ENCODE data around the gene ARMH3.

Gene ARMH3

GRCh38 chr10:101827919-101828600 lies 227.9 kb downstream of the ARMH3 start:
- WGBS, result 95% methylated on average over 10 of the region's 10 CpGs
- H3K4me3 ChIP-seq (ENCODE audit: low read length), result no peak overlapping the region
- H3K27me3 ChIP-seq (ENCODE audit: insufficient read depth, low read length), result no peaks in the 10 kb centered on the region
- peaks cover 2% of the 10 kb centered on the region; the same call in 1 of the 2 replicates for H3K36me3 ChIP-seq (ENCODE audit: insufficient read depth, low read length)
- H3K9me3 ChIP-seq (ENCODE audit: insufficient read depth, low read depth, low read length), result no peaks in the 10 kb centered on the region
- H3K9ac ChIP-seq (ENCODE audit: low read depth, low read length), result no peak overlapping the region
- H3K27ac ChIP-seq (ENCODE audit: low read depth, low read length), result no peak overlapping the region
- peaks cover 8% of the 10 kb centered on the region; the same call in 1 of the 2 replicates for H3K4me1 ChIP-seq (ENCODE audit: insufficient read depth, low read length)

- no peak overlapping the region for H3K4me3 ChIP-seq (ENCODE audit: low read length)
- H3K4me1 ChIP-seq (ENCODE audit: insufficient read depth, low read length), result peaks cover 8% of the 10 kb centered on the region; the same call in 1 of the 2 replicates
- H3K9ac ChIP-seq (ENCODE audit: low read depth, low read length), result no peak overlapping the region
- H3K9me3 ChIP-seq (ENCODE audit: insufficient read depth, low read depth, low read length), result no peaks in the 10 kb centered on the region
- H3K27me3 ChIP-seq (ENCODE audit: insufficient read depth, low read length), result no peaks in the 10 kb centered on the region
- no peak overlapping the region for H3K27ac ChIP-seq (ENCODE audit: low read depth, low read length)
- H3K36me3 ChIP-seq (ENCODE audit: insufficient read depth, low read length), result peaks cover 2% of the 10 kb centered on the region; the same call in 1 of the 2 replicates
- WGBS, result 93% methylated on average over 5 of the region's 5 CpGs
Observed at GRCh38 chr10:101826852-101827434, 229.0 kb downstream of the ARMH3 start.

- no peaks in the 10 kb centered on the region for H3K9me3 ChIP-seq (ENCODE audit: insufficient read depth, low read depth, low read length)
- no peak overlapping the region for H3K27ac ChIP-seq (ENCODE audit: low read depth, low read length)
- H3K4me1 ChIP-seq (ENCODE audit: insufficient read depth, low read length), result peaks cover 3% of the 10 kb centered on the region; the same call in 1 of the 2 replicates
- H3K9ac ChIP-seq (ENCODE audit: low read depth, low read length), result no peak overlapping the region
- H3K27me3 ChIP-seq (ENCODE audit: insufficient read depth, low read length), result no peaks in the 10 kb centered on the region
- WGBS, result 93% methylated on average over 2 of the region's 2 CpGs
- H3K4me3 ChIP-seq (ENCODE audit: low read length), result no peak overlapping the region
- H3K36me3 ChIP-seq (ENCODE audit: insufficient read depth, low read length), result peaks cover 2% of the 10 kb centered on the region; the same call in 1 of the 2 replicates
Observed at GRCh38 chr10:101824736-101825135, 231.2 kb downstream of the ARMH3 start.

- Histone ChIP-seq H3K9me3 (ENCODE audit: insufficient read depth, low read depth, low read length) (no peaks in the 10 kb centered on the region), H3K4me3 (ENCODE audit: low read length) (peak overlapping the region; percentile 95), H3K27me3 (ENCODE audit: insufficient read depth, low read length) (no peaks in the 10 kb centered on the region), H3K36me3 (ENCODE audit: insufficient read depth, low read length) (no peaks in the 10 kb centered on the region), H3K9ac (ENCODE audit: low read depth, low read length) (peak overlapping the region; percentile 47), H3K4me1 (ENCODE audit: insufficient read depth, low read length) (peaks cover 10% of the 10 kb centered on the region), H3K27ac (ENCODE audit: low read depth, low read length) (peak overlapping the region; percentile 73)
- 23% methylated on average over 14 of the region's 14 CpGs for WGBS
Observed at GRCh38 chr10:101818872-101819633, 236.9 kb downstream of the ARMH3 start.

- Histone ChIP-seq H3K9me3 (ENCODE audit: insufficient read depth, low read depth, low read length) (no peaks in the 10 kb centered on the region), H3K36me3 (ENCODE audit: insufficient read depth, low read length) (peaks cover 3% of the 10 kb centered on the region; the same call in 1 of the 2 replicates), H3K9ac (ENCODE audit: low read depth, low read length) (peak within 1 kb of the TSS; percentile 99), H3K27me3 (ENCODE audit: insufficient read depth, low read length) (no peaks in the 10 kb centered on the region), H3K4me1 (ENCODE audit: insufficient read depth, low read length) (peaks cover 13% of the 10 kb centered on the region), H3K27ac (ENCODE audit: low read depth, low read length) (peak within 1 kb of the TSS; percentile 94), H3K4me3 (ENCODE audit: low read length) (peak within 1 kb of the TSS; percentile 95)
- WGBS, result under 1% methylated on average over 47 of the region's 47 CpGs
Observed at GRCh38 chr10:101818119-101818871, 237.7 kb downstream of the ARMH3 start, which contains the start of gene OGA. Gene OGA, minus strand, starts transcription at chr10:101818444. Its CDS starts 422 bp downstream, at chr10:101818022.

GRCh38 chr10:101817337-101818118 lies 238.4 kb downstream of the ARMH3 start:
- no peaks in the 10 kb centered on the region for H3K9me3 ChIP-seq (ENCODE audit: insufficient read depth, low read depth, low read length)
- peaks cover 19% of the 10 kb centered on the region for H3K4me1 ChIP-seq (ENCODE audit: insufficient read depth, low read length)
- H3K4me3 ChIP-seq (ENCODE audit: low read length), result peak overlapping the region; percentile 95
- WGBS, result under 1% methylated on average over 43 of the region's 44 CpGs
- peak overlapping the region; percentile 99 for H3K9ac ChIP-seq (ENCODE audit: low read depth, low read length)
- no peaks in the 10 kb centered on the region for H3K27me3 ChIP-seq (ENCODE audit: insufficient read depth, low read length)
- peak overlapping the region; percentile 94 for H3K27ac ChIP-seq (ENCODE audit: low read depth, low read length)
- peaks cover 11% of the 10 kb centered on the region for H3K36me3 ChIP-seq (ENCODE audit: insufficient read depth, low read length)

GRCh38 chr10:101816913-101817336 lies 239.0 kb downstream of the ARMH3 start:
- Histone ChIP-seq H3K27ac (ENCODE audit: low read depth, low read length) (no peak overlapping the region), H3K9me3 (ENCODE audit: insufficient read depth, low read depth, low read length) (no peaks in the 10 kb centered on the region), H3K9ac (ENCODE audit: low read depth, low read length) (peak overlapping the region; percentile 99), H3K4me1 (ENCODE audit: insufficient read depth, low read length) (peaks cover 21% of the 10 kb centered on the region), H3K36me3 (ENCODE audit: insufficient read depth, low read length) (peaks cover 17% of the 10 kb centered on the region), H3K4me3 (ENCODE audit: low read length) (peak overlapping the region; percentile 95), H3K27me3 (ENCODE audit: insufficient read depth, low read length) (no peaks in the 10 kb centered on the region)
- WGBS, result 3% methylated on average over 14 of the region's 14 CpGs

GRCh38 chr10:101816376-101816775 lies 239.6 kb downstream of the ARMH3 start:
- no peak overlapping the region for H3K27ac ChIP-seq (ENCODE audit: low read depth, low read length)
- peak overlapping the region; percentile 99 for H3K9ac ChIP-seq (ENCODE audit: low read depth, low read length)
- no peaks in the 10 kb centered on the region for H3K27me3 ChIP-seq (ENCODE audit: insufficient read depth, low read length)
- H3K4me3 ChIP-seq (ENCODE audit: low read length), result peak overlapping the region; percentile 95
- no peaks in the 10 kb centered on the region for H3K9me3 ChIP-seq (ENCODE audit: insufficient read depth, low read depth, low read length)
- peaks cover 21% of the 10 kb centered on the region for H3K4me1 ChIP-seq (ENCODE audit: insufficient read depth, low read length)
- 3% methylated on average over 4 of the region's 5 CpGs for WGBS
- peaks cover 22% of the 10 kb centered on the region for H3K36me3 ChIP-seq (ENCODE audit: insufficient read depth, low read length)

GRCh38 chr10:101814466-101815071 lies 241.4 kb downstream of the ARMH3 start:
- no peak overlapping the region for H3K27ac ChIP-seq (ENCODE audit: low read depth, low read length)

GRCh38 chr10:101812606-101813005 lies 243.4 kb downstream of the ARMH3 start:
- H3K4me1 ChIP-seq (ENCODE audit: insufficient read depth, low read length), result peaks cover 21% of the 10 kb centered on the region
- H3K9me3 ChIP-seq (ENCODE audit: insufficient read depth, low read depth, low read length), result no peaks in the 10 kb centered on the region
- no peak overlapping the region for H3K27ac ChIP-seq (ENCODE audit: low read depth, low read length)
- 96% methylated on average over 3 of the region's 4 CpGs for WGBS
- H3K9ac ChIP-seq (ENCODE audit: low read depth, low read length), result no peak overlapping the region
- H3K4me3 ChIP-seq (ENCODE audit: low read length), result no peak overlapping the region
- peaks cover 60% of the 10 kb centered on the region for H3K36me3 ChIP-seq (ENCODE audit: insufficient read depth, low read length)
- no peaks in the 10 kb centered on the region for H3K27me3 ChIP-seq (ENCODE audit: insufficient read depth, low read length)

More at GRCh38 chr10:101814466-101815071, 241.4 kb downstream of the ARMH3 start:
- Histone ChIP-seq H3K36me3 (ENCODE audit: insufficient read depth, low read length) (peaks cover 40% of the 10 kb centered on the region), H3K9me3 (ENCODE audit: insufficient read depth, low read depth, low read length) (no peaks in the 10 kb centered on the region), H3K27me3 (ENCODE audit: insufficient read depth, low read length) (no peaks in the 10 kb centered on the region), H3K9ac (ENCODE audit: low read depth, low read length) (no peak overlapping the region), H3K4me1 (ENCODE audit: insufficient read depth, low read length) (peaks cover 21% of the 10 kb centered on the region), H3K4me3 (ENCODE audit: low read length) (peak overlapping the region; percentile 95)
- WGBS, result 90% methylated on average over 8 of the region's 8 CpGs

Measured in HUES64 (cell line).